Endothelial cell of umbilical vein (primary cell): ENCODE data around the gene NEMP2. TPM values are rescaled to one million over a fixed set of nuclear protein-coding genes. Genes with fewer than 3 reads are reported as not detected.

Experiments used
- BruUV-seq: library from RNA; stranded (reverse); fragments of 400-500 nt; replicated peaks from 2 replicates; lab custom pipeline; 2021; lab: Mats Ljungman, UMichigan
- CTCF ChIA-PET: fragments of 300-600, 350-600 bp; sonication (Branson Sonifier 250); formaldehyde crosslinking; loops from one replicate; lab custom pipeline; 2021; ENCODE audit warnings: antibody characterized with exemption, inconsistent platforms; lab: Charles Lee
- POLR2A ChIA-PET: fragments of 300-600, 350-600 bp; sonication (Branson Sonifier 250); formaldehyde crosslinking; loops from one replicate; lab custom pipeline; 2021; ENCODE audit warnings: antibody characterized with exemption, inconsistent platforms; lab: Charles Lee
- DNase-seq: peaks from one replicate; pipeline ENCODE4 v3.0.0-alpha.2; 2011; ENCODE audit warnings: low read depth, low spot score
- FAIRE-seq: peaks from 2 replicates; lab custom pipeline; 2011; peaks lifted over from hg19 to GRCh38; lab: Jason Lieb, UNC
- H2AFZ ChIP-seq: 2 replicates; pipeline ENCODE4 v1.6.0; 2012; ENCODE audit warnings: low read depth, low read length, control low read depth, inconsistent platforms
- H3K27ac ChIP-seq: 2 replicates; pipeline ENCODE4 v1.5.1; 2011; ENCODE audit warnings: low read depth, mild to moderate bottlenecking, control low read depth, low read length, moderate library complexity; ENCODE audit not compliant: insufficient read depth
- H3K27me3 ChIP-seq, 2 experiments: 2 replicates each; pipeline versions ENCODE4 v1.6.0 to v1.6.1; 2011; ENCODE audit warnings: low read length in 2 of 2, mixed read lengths in 1 of 2; ENCODE audit not compliant: control insufficient read depth in 2 of 2, insufficient read depth in 2 of 2
- H3K36me3 ChIP-seq, 2 experiments: 2 replicates in 1 of 2; 3 replicates in 1 of 2; pipeline ENCODE4 v1.5.1; 2011; ENCODE audit warnings: low read length in 2 of 2, mild to moderate bottlenecking in 1 of 2, moderate library complexity in 1 of 2; ENCODE audit not compliant: control insufficient read depth in 2 of 2, insufficient read depth in 2 of 2; ENCODE audit errors: extremely low read depth in 1 of 2
- H3K4me1 ChIP-seq: 3 replicates; pipeline ENCODE4 v1.5.1; 2011; ENCODE audit warnings: mild to moderate bottlenecking, low read length; ENCODE audit not compliant: control insufficient read depth, insufficient read depth; ENCODE audit errors: extremely low read depth
- H3K4me2 ChIP-seq: 2 replicates; pipeline ENCODE4 v1.6.1; 2011; ENCODE audit warnings: low read length, control low read depth, mixed read lengths; ENCODE audit not compliant: insufficient read depth
- H3K4me3 ChIP-seq, 3 experiments: fragments of 200-600 bp in 1 of 3; sonication (generic), shearing (Covaris generic) in 1 of 3; replicated peaks in 1 of 3; 2 replicates each; pipeline ENCODE4 v1.5.1; 2011 to 2016; ENCODE audit warnings: control low read depth in 3 of 3, low read length in 3 of 3, mild to moderate bottlenecking in 2 of 3, inconsistent platforms in 1 of 3, low read depth in 1 of 3, moderate library complexity in 1 of 3; ENCODE audit not compliant: insufficient read depth in 1 of 3
- H3K79me2 ChIP-seq: 2 replicates; pipeline ENCODE4 v1.6.0; 2012; ENCODE audit warnings: low read length, inconsistent platforms; ENCODE audit not compliant: control insufficient read depth, insufficient read depth
- H3K9ac ChIP-seq: replicated peaks from 2 replicates; pipeline ENCODE3; 2011; ENCODE audit warnings: low read length, control low read depth; ENCODE audit not compliant: insufficient read depth; ENCODE audit errors: extremely low read depth
- H3K9me1 ChIP-seq: replicated peaks from 3 replicates; pipeline ENCODE4 v1.6.0; 2011; ENCODE audit warnings: mild to moderate bottlenecking, low read length; ENCODE audit not compliant: control insufficient read depth, insufficient read depth; ENCODE audit errors: extremely low read depth
- H3K9me3 ChIP-seq: replicated peaks from 2 replicates; pipeline ENCODE4 v1.5.1; 2012; ENCODE audit warnings: low read length, inconsistent platforms; ENCODE audit not compliant: control insufficient read depth, insufficient read depth
- H4K20me1 ChIP-seq: replicated peaks from 2 replicates; pipeline ENCODE3; 2011; ENCODE audit warnings: mild to moderate bottlenecking, low read length; ENCODE audit not compliant: control insufficient read depth, insufficient read depth; ENCODE audit errors: extremely low read depth
- EZH2 ChIP-seq: IDR thresholded peaks from 2 replicates; pipeline ENCODE4 v1.6.1; 2012; ENCODE audit warnings: borderline replicate concordance, low read depth, mild to moderate bottlenecking, moderate library complexity, low read length, inconsistent platforms; ENCODE audit not compliant: severe bottlenecking
- FOS ChIP-seq: IDR thresholded peaks from 2 replicates; pipeline ENCODE4 v1.6.1; 2011; ENCODE audit warnings: mild to moderate bottlenecking, low read length, moderate library complexity, borderline replicate concordance; ENCODE audit not compliant: insufficient read depth
- GATA2 ChIP-seq: IDR thresholded peaks from 2 replicates; pipeline ENCODE4 v1.7.0; 2011; ENCODE audit warnings: low read depth, mild to moderate bottlenecking, moderate library complexity, mixed read lengths, low read length; ENCODE audit not compliant: insufficient read length, insufficient read depth
- JUN ChIP-seq: IDR thresholded peaks from 2 replicates; pipeline ENCODE4 v1.6.1; 2011; ENCODE audit warnings: borderline replicate concordance, low read depth; ENCODE audit not compliant: insufficient read length, insufficient read depth
- MYC ChIP-seq: IDR thresholded peaks from one replicate; pipeline ENCODE4 v1.6.1; 2011; ENCODE audit warnings: mild to moderate bottlenecking, low read depth, low read length
- POLR2A ChIP-seq: IDR thresholded peaks from 2 replicates; pipeline ENCODE4 v1.6.1; 2012; ENCODE audit warnings: low read depth, mild to moderate bottlenecking, control low read depth, low read length
- POLR2AphosphoS5 ChIP-seq: IDR thresholded peaks from 2 replicates; pipeline ENCODE4 v1.6.1; 2012; ENCODE audit warnings: low read depth, mild to moderate bottlenecking, control low read depth, low read length, moderate library complexity; ENCODE audit not compliant: insufficient read depth
- dilution Hi-C: fragments of 300-500 bp; cut with MboI; formaldehyde crosslinking; loops from one replicate; pipeline ENCODE4 v1.15.0; 2019; ENCODE audit warnings: low sequenced_read_pairs; ENCODE audit not compliant: extremely low pct_ligation_motif_present
- intact Hi-C: fragments of 100-400 bp; cut with micrococcal nuclease; formaldehyde crosslinking; loops from one replicate; pipeline ENCODE4 v1.10.0; 2022
- polyA plus RNA-seq, 4 experiments: library from polyadenylated mRNA; depleted of rRNA in 3 of 4; stranded (reverse) in 3 of 4; unstranded in 1 of 4; fragments of >200 nt; gene quantifications; 2 replicates each; pipeline versions ENCODE4 v1.2.1 to v1.2.3, GENCODE V29; 2011 to 2012; ENCODE audit warnings: missing spikeins in 1 of 4
- total RNA-seq: library from RNA; stranded (reverse); gene quantifications from 2 replicates; pipeline ENCODE4 v1.2.3, GENCODE V29; 2021
- TF ChIP-seq, protein P1 (sequence below): IDR thresholded peaks from 2 replicates; pipeline ENCODE4 v1.6.1; 2011; ENCODE audit not compliant: insufficient read depth, insufficient read length
- TF ChIP-seq, protein P2 (sequence below), 2 donors: IDR thresholded peaks; 1 replicate in 1 of 2; 2 replicates in 1 of 2; pipeline ENCODE4 v1.5.1; 2011; ENCODE audit warnings: low read length in 2 of 2, mild to moderate bottlenecking in 2 of 2, moderate library complexity in 2 of 2, control low read depth in 1 of 2, inconsistent platforms in 1 of 2, low read depth in 1 of 2; ENCODE audit not compliant: insufficient read depth in 1 of 2; ENCODE audit errors: extremely low read depth in 1 of 2

The NEMP2 gene
- total and polyA plus RNA-seq, 2 donors (not counting 3 experiments of a cell fraction or from before 2014, with no cell fraction given): 3.1 to 8.4 TPM

DNA sequence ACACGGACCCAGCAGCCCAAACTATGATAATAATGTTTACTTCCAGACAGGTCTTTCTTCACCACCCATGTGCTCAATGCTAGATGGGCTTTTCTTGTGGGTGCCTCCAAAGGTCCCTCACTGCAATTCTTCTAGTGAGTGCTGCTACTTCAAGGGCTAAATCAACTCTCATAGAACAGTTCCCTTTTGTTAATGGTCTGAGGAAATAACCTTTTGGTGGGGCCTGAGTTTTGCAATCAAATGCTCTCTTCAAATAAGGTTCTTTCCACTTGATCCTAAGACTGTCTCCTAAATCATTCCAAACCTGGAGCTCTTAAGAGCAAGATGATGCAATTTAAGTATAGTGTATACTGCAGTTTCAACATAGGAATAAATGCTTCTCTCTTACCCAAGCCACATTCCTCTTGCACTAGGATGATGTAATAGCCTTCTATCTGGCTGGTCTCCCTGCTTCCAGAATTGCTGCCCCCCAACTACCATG lies 6.0 kb downstream of the NEMP2 start:
- Histone ChIP-seq H3K4me3 (no peak overlapping the region), H3K4me2 (no peak overlapping the region), H3K9ac (no peak overlapping the region), H3K27me3 (no peaks in the 10 kb centered on the region), H3K4me1 (peaks cover 3% of the 10 kb centered on the region), H3K27ac (no peak overlapping the region), H4K20me1 (no peaks in the 10 kb centered on the region), H3K79me2 (no peaks in the 10 kb centered on the region), H3K36me3 (no peaks in the 10 kb centered on the region), H2AFZ (no peak overlapping the region), H3K9me3 (no peaks in the 10 kb centered on the region), H3K9me1 (no peaks in the 10 kb centered on the region)
- TF ChIP-seq MYC (no peak), EZH2 (no peak), GATA2 (no peak), POLR2A (no peak), POLR2AphosphoS5 (no peak), JUN (no peak), FOS (no peak)
- TF ChIP-seq, protein P1, sequence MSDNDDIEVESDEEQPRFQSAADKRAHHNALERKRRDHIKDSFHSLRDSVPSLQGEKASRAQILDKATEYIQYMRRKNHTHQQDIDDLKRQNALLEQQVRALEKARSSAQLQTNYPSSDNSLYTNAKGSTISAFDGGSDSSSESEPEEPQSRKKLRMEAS: no peak
- TF ChIP-seq, protein P2, sequence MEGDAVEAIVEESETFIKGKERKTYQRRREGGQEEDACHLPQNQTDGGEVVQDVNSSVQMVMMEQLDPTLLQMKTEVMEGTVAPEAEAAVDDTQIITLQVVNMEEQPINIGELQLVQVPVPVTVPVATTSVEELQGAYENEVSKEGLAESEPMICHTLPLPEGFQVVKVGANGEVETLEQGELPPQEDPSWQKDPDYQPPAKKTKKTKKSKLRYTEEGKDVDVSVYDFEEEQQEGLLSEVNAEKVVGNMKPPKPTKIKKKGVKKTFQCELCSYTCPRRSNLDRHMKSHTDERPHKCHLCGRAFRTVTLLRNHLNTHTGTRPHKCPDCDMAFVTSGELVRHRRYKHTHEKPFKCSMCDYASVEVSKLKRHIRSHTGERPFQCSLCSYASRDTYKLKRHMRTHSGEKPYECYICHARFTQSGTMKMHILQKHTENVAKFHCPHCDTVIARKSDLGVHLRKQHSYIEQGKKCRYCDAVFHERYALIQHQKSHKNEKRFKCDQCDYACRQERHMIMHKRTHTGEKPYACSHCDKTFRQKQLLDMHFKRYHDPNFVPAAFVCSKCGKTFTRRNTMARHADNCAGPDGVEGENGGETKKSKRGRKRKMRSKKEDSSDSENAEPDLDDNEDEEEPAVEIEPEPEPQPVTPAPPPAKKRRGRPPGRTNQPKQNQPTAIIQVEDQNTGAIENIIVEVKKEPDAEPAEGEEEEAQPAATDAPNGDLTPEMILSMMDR (IDR thresholded peaks at IDR 0.05; ENCODE audit: extremely low read depth in 1 of 2, insufficient read depth in 1 of 2, low read depth in 1 of 2, low read length in 2 of 2): no peak
- no TSS peak for BruUV-seq
- intact Hi-C loops (no loop called here), dilution Hi-C loops (no loop called here)
- POLR2A ChIA-PET: no interaction called here
- CTCF ChIA-PET: no interaction called here
- FAIRE-seq (no peak), DNase-seq (no peak)
